AG20443 (cell line): Measurements from ENCODE around the gene PNPLA2.

Source experiments
- DNase-seq: peaks from one replicate; pipeline ENCODE4 v3.0.0; 2012; ENCODE audit warnings: low spot score, mixed read lengths

Gene PNPLA2

DNA sequence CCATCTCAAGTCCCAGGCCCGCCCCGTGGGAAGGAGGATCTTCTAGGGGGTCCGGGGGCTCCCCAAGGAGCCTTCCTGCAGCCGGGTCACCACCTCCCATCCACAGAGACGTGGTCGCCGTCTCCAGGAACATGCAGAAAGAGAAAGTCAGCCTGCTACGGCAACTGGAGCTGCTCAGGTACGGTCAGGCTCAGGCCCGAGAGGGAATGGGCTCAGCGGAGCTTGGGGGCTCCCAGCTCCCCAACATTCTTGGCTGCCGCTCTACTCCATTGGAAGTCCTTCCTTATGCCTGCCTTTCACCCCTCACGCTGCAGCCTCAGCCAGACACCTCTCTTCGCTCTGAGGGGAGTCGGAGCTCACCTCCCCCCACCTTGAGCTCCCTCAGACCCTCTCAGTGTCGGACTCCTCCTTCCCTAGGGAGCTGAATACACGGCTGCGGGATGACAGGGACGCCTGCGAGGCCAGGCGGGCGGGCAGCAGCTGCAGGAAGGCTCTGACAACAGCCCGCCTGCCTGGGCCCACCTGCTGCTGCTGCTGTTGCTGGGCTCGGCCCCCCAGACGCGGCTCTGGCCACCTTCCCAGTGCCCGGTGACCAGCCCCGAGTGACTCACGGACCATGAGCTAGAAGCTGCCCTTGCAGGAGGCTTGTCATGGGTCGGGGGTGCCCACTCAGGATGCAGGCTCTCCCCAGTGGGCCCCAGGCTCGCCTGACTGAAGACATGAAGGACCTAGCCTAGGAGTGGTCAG is 12.6 kb downstream of the PNPLA2 start:
- no peak for DNase-seq

DNA sequence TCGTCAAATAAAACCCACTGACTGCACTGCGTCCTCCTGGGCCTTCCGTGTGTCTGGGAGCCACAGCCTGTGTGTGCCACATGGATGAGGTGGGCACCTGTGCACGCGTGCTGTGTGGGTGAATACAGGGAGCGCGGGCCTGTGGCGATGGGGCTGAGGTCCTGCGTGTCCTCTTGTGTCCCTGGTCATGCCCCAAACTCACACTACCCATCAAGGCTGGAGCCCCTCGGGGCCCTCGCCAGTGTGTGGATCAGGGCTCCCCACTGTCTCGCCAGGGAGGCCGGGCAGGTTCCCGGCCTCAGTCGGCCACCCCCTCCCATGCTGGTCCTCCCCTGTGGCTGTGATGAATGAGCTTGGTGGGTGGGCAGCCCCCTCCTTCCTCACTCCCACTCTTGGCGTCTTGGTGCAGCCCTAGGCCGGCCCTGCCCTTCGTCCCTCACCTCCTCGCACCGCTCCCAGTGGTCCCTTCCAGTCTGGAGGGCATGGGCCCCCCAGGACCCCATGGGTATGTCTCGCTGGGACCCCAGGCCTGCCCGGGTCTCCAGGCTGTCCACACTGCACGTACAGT is 13.3 kb downstream of the PNPLA2 start:
- no peak for DNase-seq

DNA sequence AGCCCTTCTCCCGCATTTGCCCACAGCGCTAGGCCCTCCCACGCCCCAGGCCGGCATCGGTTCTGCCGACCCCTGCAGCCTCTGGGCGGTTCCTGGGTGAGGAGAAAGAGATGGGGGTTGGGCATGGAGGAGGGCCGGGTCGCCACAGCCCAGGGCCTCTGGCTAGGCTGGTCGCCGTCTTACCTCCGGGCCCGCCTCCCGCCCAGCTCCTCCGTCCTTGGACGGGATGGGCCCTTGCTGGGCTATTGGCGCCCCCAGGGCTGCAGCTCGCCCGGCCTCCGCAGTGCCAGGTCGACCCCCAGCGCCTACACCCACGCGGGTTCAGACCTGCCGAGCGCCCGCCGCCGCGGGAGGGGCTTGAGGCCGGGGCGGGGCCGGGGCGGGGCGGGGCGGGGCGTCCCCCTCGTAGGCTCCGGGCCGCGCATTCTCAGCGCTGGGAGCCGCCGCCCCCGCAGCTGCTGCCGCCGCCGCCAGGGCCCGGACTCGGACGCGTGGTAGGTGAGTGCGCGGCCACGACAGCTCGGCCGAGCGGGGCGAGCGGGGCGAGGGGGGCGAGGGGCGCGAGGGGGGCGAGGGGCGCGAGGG is 13.9 kb downstream of the PNPLA2 start, which contains the start of gene CD151:
Gene CD151, plus strand, starts transcription at position 424 of the 585 bp plus-strand sequence. CDS start 3,118 bp downstream, outside the sequence.
- peak; percentile 84 for DNase-seq

GRCh38 chr11:833114-833791 is 14.5 kb downstream of the PNPLA2 start:
- DNase-seq: peak; percentile 67

DNA sequence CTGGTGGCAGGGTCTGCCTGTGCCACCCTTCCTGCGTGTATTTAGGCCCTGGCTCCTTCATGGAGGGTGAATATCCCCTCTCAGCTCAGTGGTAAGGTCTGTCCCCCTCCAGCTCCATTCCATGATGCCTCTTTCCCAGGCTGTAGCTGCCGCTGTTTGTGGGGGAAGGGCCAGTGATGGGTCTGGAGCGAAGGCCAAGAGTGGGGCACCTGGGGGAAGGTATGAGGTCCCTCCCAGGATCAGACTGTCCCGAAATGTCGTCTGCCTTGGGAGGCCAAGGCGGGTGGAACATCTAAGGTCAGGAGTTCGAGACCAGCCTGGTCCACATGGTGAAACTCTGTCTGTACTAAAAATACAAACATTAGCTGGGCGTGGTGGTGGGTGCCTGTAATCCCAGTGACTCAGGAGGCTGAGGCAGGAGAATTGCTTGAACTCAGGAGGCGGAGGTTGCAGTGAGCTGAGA is 15.2 kb downstream of the PNPLA2 start:
- no peak for DNase-seq

GRCh38 chr11:834371-835316 is 15.9 kb downstream of the PNPLA2 start:
- peak; percentile 71 for DNase-seq

GRCh38 chr11:836274-836673 is 17.6 kb downstream of the PNPLA2 start:
- DNase-seq: no peak

DNA sequence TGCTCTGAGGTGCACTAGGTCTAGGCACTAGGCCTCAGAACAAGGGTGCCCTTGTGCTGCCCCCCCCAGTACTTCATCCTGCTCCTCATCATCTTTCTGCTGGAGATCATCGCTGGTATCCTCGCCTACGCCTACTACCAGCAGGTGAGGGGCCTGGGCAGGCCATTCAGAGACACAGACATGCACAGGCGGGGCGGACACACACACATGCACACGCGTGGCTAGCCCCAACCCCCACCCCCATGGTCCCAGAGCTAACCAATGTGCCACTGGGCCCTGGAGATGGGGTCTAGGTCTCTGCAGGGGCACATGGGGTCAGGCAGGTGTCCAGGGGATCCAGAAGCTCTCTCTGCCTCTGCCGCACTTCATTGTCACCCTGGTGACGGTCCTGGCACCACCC is 18.0 kb downstream of the PNPLA2 start:
- DNase-seq: no peak

DNA sequence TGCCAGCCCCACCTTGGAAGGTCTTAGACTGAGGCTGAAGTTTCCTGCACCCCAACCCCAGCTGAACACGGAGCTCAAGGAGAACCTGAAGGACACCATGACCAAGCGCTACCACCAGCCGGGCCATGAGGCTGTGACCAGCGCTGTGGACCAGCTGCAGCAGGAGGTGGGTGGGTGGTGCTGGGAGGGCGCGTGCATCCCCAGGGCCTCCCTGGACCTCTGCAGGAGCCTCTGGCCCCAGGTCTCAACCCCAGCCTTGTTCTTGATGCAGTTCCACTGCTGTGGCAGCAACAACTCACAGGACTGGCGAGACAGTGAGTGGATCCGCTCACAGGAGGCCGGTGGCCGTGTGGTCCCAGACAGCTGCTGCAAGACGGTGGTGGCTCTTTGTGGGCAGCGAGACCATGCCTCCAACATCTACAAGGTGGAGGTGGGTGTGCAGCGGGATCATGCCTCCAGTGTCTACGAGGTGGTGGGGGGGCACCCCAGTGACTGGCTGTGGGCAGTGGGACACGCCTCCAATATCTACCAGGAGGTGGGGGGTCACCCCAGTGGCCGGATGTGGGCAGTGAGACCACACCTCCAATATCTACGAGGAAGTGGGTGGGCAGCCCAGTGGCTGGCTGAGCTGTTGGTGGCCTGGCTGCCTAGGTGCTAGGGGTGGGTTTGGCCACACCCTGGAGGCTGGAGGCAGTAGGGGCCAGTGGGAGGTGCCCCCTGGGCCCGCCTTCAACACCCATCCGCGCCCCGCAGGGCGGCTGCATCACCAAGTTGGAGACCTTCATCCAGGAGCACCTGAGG is 18.7 kb downstream of the PNPLA2 start:
- DNase-seq: no peak

DNA sequence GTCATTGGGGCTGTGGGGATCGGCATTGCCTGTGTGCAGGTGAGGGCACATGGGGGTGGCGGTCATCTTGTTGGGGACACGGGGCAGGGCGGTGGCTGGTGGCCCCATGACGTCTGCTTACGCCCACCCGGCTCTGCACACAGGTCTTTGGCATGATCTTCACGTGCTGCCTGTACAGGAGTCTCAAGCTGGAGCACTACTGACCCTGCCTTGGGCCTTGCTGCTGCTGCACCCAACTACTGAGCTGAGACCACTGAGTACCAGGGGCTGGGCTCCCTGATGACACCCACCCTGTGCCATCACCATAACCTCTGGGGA is 19.2 kb downstream of the PNPLA2 start:
- no peak for DNase-seq

- peak; percentile 49 for DNase-seq
Observed at GRCh38 chr11:838441-839279, 19.9 kb downstream of the PNPLA2 start.

DNA sequence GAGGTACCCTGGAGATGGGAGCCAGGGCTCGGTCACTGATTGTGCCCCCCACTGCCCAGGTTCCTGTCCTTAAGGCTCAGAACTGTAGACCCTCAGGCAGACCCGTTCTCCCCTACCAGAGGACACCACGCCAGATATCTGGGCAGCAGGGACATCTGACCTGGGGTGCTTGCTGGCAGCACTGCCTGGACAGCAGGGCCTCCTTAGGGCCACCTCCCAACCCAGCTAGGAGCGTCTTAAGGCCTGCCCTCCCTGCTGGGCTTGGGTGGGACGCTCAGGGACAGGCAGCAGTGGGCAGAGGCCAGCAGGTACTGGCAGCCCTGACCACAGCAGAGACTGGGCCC is 20.5 kb downstream of the PNPLA2 start:
- DNase-seq: no peak

- no peak for DNase-seq
Observed at GRCh38 chr11:839875-840617, 21.3 kb downstream of the PNPLA2 start.

DNA sequence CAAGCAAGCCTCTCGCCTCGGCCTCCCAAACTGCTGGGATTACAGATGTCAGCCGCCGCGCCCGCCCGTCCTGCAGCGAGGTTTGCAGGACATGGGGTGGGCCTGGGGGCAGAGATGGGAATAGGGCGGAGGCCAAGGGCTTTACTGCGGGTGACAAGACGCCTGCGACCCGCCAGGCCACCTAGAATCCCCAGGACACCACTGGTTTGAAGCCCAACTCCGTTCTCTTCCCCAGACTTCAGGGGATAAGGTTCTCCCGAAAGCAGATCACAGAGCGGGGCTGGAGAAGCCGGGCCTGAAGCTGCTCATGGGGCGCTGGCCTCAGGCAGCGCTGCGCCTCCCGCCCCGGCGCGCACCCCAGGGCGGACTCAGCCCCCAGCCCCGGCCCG is 23.3 kb downstream of the PNPLA2 start:
- no peak for DNase-seq

GRCh38 chr11:842370-843002 is 23.8 kb downstream of the PNPLA2 start, which contains the start of the genes POLR2L and TSPAN4:
TSS of gene POLR2L (minus strand) at chr11:842529. CDS start at chr11:842508, 21 bp downstream.
TSS of gene TSPAN4 (plus strand) at chr11:842852. CDS start at chr11:850305, 7,453 bp downstream.
- DNase-seq: peak; percentile 89

GRCh38 chr11:843086-843734 is 24.5 kb downstream of the PNPLA2 start:
- no peak for DNase-seq

GRCh38 chr11:843818-844692 is 25.3 kb downstream of the PNPLA2 start:
- DNase-seq: peak; percentile 90
